Stimulated activated CD8-positive, alpha-beta memory T cell treated with anti-CD3 and anti-CD28 coated beads, Interleukin-12 subunit alpha, Interleukin-12 subunit beta, amount 100 ng/mL, for 1 hour (primary cell): ENCODE results near the gene PIEZO1.

ENCODE experiments used
- DNase-seq: peaks from one replicate; pipeline ENCODE4 v3.0.0-alpha.2; 2020; ENCODE audit warnings: low read depth

The PIEZO1 gene

DNA sequence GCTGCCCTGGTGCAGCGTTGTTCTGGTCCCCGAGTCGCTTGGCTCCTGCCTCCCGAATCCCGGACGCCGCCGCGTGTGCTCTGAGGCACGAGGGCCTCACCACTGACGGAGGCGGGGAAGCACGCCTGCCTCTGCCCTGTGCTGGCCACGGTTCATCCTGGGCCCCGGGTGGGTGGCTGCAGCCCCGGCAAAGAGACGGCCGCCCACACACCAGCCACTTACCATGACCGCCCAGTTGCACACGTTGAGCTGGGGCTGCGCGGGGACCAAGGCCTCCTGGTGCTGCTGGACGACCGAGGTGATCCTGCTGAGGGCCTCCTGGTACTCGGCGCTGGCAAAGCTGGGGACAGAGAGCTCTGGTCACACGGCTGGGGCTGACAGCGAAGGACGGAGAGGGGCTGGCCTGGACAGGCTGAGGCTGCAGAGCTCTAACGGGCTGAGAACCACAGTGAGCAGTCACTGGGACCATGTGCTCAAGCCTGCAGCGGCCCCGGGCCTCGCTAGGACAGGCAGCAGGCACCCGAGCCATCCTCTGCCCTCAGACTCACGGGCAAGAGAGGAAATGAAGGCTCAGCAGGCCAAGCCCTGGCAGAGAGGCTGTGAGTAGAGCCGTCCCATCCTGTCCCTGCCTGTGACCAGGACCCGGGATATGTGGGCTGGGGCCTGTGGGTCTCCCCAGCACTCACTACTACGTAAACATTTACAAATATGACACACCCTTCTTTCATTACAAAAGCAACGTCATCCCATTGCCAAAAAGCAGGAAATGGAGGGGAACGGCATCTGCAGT, 33.0 kb upstream of the PIEZO1 start:
- DNase-seq, result no peak

DNA sequence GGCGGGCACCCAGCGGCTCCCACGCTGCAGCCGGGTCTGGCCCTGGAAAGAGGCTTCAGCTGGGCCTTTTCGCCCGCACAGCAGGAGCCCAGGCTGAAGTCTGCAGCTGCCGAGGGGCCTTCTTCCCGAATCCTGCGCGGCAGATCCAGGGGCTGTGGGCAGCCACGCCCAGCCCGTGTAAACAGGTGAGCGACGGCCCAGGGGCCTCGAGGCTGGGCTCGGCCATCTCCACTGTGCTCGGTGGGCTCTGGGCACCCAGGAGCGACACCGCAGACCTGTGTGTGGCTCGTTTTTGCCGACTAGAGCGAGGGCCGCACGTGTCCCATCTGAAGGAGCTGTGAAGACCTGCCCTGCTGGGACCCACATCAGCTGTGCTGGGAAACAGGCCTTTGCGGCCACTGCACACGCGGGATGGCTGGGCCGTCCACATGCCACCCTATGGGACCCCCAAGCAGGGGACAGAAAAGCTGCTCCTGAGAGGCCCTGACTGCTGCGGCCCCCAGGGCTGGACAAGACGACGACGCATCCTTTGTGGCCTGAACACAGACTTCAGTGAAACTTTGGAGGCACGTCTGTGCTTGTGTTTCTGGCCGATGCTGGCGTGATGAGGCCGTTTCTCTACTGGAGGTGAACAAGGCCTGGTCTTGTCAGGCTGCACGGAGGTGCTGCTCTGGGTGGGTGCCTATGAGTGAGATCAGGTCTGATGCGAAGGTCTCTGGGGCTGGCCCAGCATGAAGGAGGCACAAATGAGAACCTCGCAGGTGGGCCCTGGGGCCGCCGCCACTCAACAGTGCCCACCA, 31.9 kb upstream of the PIEZO1 start:
- no peak for DNase-seq

DNA sequence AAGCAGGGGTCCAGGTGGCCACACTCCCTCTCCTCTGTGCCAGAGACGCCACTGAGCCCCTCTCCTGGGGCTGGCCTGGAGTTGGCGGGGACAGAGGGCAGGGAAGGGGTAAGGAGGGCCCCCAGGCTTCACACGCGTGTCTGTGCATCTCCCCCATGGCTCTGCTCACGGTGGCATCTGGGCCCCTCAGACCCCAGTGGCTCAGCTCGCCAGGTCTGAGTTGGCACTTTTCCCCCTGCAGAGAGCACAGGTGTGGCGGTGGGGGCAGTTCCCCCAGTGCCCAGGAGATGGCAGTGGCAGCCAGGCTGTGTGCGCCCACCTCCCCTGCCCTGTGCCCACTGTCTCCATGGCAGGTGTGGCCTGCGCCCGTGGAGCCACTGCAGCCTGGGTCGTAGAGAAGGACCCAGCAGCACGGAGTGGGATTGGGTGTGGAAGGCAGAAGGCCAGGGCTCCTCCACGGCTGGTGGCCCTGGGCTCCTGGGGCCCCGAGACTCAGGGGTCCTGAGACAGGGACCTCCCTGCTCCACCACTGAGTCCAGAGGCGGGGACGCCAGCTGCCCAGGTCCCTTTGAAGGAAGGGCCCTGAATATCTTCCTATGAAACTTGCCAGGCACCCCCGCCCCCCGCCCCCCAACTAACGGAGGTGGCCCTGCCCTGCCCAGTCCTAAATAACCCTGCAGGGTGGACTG, 31.0 kb upstream of the PIEZO1 start:
- DNase-seq, result no peak

DNA sequence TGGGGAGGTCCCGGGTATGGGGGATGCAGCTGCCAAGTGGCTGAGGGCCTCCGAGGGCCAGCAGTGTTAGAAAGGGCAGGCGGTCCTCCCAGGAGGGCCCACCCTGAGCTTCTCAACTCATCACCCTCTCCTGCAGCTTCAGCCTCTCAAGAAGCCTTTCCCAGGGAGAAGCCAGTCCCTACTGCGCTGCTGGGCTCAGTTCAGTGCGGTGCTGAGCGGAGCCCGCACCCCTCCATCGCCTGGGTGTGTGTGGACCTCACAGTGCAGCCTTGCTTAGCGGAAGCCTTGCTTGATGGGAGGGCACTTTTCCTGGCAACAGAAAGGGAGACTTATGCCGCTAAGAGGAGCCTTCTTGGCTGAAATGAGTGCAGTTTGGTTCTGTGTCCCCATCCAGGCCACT, 30.2 kb upstream of the PIEZO1 start:
- DNase-seq, result no peak

DNA sequence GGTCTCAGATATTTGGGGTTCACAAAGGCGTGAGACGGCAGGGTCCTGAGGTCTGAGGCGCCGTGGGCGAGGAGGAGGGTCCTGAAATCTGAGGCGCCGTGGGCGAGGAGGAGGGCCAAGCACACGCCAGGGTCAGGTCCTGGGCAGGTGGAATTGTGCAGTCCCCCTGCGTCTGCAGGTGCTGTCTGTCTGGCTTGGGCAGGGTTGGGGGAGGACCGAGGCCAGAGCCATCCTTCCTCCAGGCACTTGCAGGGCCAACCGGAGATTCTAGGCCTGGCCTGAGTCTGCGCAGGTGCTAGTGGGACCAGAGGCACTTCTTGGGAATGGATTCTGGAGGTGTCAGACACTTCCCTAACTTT, 29.1 kb upstream of the PIEZO1 start:
- no peak for DNase-seq

- no peak for DNase-seq
These were observed 28.5 kb upstream of the PIEZO1 start for GRCh38 chr16:88813269-88814143.

DNA sequence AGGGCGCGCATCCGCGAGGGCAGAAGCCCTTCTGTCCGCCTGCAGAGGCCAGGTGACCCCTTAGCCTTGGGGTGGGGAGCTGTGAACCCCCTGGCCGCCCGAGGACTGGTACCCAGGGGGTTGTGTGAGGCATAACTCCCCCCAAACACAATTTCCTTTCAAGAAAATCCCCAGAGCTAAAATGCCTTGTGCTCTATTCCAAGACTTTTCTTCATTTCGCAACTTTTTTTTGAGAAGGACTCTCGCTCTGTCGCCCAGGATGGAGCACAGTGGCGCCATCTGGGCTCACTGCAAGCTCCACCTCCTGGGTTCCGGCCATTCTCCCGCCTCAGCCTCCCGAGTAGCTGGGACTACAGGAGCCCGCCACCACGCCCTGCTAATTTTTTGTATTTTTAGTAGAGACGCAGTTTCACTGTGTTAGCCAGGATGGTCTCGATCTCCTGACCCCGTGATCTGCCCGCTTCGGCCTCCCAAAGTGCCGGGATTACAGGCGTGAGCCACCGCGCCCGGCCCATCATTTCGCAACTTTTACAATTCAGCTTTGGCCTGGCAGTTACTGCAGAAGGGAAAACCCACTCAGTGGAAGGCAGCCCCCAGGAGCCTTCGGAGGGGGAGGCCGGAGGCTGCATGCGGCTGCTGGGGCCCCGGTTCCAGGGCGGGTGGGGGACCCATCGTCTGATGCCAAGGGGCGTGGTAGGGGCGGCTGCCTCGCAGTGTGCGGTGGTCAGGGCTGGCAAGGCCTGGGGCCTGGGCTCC, 27.7 kb upstream of the PIEZO1 start:
- DNase-seq, result no peak

- DNase-seq, result peak; percentile 92
These were observed 26.9 kb upstream of the PIEZO1 start, which contains the start of gene APRT for GRCh38 chr16:88811769-88812512. Gene APRT, minus strand, starts transcription at chr16:88811928. Its CDS starts 29 bp downstream, at chr16:88811899.

GRCh38 chr16:88810912-88811768, 26.1 kb upstream of the PIEZO1 start:
- peak; percentile 55 for DNase-seq

DNA sequence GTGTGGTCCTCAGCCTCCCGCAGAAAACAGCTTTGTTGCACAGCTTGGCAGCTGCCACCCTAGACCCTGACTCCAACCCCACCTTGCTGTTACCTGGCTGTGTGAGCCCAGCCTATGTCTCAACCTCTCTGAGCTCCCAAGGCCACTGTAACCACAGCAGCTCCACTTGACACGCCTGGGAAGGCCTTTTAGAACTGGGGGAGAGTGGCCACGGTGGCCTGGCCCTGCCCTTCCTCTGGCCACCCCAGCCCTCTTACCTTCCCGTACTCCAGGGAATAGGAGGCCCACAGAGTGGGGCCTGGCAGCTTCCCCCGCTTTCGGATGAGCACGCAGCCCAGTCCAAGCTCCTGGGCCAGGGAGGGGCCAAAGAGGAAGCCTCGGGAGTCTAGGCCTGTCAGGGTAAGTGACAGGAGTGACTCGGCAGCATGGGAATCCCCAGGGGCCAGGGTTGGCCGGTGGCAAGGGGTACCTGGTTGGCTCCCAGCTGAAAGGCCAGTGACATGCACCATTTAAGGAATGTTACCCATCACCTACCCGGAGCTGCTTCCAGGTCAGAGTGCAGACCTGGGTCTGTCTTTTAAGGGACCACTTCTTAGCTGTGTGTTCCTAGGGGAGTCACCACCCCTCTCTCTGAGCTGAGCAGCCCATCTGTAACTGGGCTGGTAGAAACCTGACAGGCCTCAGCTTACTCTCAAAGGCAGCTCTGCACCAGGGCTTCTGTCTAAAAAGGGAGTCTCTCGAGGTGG, 25.3 kb upstream of the PIEZO1 start:
- DNase-seq, result no peak

- DNase-seq, result no peak
These were observed 24.7 kb upstream of the PIEZO1 start for GRCh38 chr16:88809676-88810165.

GRCh38 chr16:88809068-88809675, 24.2 kb upstream of the PIEZO1 start:
- no peak for DNase-seq

DNA sequence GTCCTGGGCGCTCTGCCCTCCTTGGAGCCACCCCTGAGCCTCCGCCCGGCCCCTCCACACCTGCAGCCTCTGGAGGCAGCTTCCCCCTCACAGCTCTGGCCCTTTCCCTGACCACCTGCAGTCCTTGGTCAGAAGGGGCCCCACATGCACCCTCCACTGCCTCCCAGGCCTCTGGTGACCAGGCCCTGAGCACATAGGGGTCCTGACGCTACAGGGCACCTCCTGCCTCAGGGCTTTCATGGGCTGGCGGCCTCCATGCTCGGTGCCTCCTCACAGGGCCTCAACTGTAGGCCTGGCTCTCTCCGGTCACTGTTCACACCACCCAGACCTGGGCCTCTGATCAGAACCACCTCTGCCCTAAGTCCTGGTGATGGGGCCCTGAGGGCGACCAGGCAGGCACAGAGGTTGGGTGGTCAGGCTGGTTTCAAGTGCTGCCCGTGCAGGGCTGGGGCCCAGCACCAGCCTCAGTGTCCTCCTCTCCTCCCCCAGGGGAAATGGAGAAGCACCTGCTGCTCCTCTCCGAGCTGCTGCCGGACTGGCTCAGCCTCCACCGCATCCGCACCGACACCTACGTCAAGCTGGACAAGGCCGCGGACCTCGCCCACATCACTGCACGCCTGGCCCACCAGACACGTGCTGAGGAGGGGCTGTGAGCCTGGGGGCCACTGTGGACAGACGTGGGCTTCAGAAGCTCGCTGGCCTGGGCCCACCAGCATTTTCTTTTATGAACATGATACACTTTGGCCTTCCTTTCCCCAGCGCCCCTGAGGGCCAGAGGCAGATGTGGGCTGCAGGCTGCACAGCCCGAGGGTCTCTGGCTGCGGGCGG, 22.8 kb upstream of the PIEZO1 start:
- DNase-seq, result no peak

- no peak for DNase-seq
These were observed 22.2 kb upstream of the PIEZO1 start for GRCh38 chr16:88807142-88807625.

- DNase-seq, result no peak
These were observed 21.6 kb upstream of the PIEZO1 start for GRCh38 chr16:88806491-88807111.

DNA sequence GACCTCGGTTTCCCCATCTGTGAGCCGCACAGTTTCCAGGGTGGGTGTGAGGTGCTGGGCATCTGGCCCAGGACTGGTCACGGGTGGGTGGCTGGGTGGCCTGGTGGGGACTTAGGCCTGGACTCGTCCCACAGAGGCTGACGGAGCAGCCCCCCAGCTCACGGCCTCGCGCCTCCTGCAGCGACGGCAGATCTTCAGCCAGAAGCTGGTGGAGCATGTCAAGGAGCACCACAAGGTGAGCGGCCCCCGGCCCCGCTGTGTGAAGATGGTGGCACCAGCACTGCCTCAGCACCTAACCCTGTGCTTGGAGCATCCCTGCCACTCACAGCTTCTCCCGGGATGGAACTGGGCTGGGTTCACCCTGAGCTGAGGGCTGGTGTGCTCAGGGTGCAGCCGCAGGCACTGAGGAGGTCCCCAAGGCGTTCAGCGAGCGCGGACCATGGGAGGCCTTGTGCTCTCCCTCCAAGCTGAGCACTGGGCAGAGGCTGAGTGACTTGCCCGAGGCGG, 20.9 kb upstream of the PIEZO1 start:
- DNase-seq, result no peak
